SK-N-SH treated with all-trans-retinoic acid at 6 μM for 48 hours (cell line): ENCODE measurements around the gene NFAT5.
"Not testable (repeated sequence)": the region's sequence is repeated elsewhere in the genome, so short reads cannot be mapped to it uniquely, and the experiment has no call there.

ENCODE experiments used
- ATAC-seq: fragments of 200-7000 bp; cut with Tn5 transposase; 3 replicates; pipeline ENCODE4 v1.9.1; 2020; ENCODE audit warnings: mild to moderate bottlenecking, moderate library complexity
- ARNTL ChIP-seq: fragments of 450-650 bp; formaldehyde crosslinking; IDR thresholded peaks from 2 replicates; pipeline ENCODE4 v1.5.0; 2020; ENCODE audit warnings: low read depth, mild to moderate bottlenecking, moderate library complexity, borderline replicate concordance
- BACH2 ChIP-seq: fragments of 250-450 bp; sonication (Bioruptor Pico); IDR thresholded peaks from 2 replicates; pipeline ENCODE4 v1.9.0; 2021; ENCODE audit warnings: mild to moderate bottlenecking, borderline replicate concordance
- CREB5 ChIP-seq: fragments of 250-450 bp; sonication (Bioruptor Pico); IDR thresholded peaks from 2 replicates; pipeline ENCODE4 v1.5.1; 2020; ENCODE audit warnings: low read depth, mild to moderate bottlenecking, moderate library complexity
- CSDC2 ChIP-seq: fragments of 250-450 bp; sonication (Bioruptor Pico); IDR thresholded peaks from 2 replicates; pipeline ENCODE4 v1.5.0; 2020; ENCODE audit warnings: mild to moderate bottlenecking, moderate library complexity
- CSRNP3 ChIP-seq: fragments of 250-450 bp; sonication (Bioruptor Pico); IDR thresholded peaks from 2 replicates; pipeline ENCODE4 v1.5.1; 2021; ENCODE audit warnings: mild to moderate bottlenecking, moderate library complexity
- ESRRG ChIP-seq: fragments of 250-450 bp; sonication (Bioruptor Pico); IDR thresholded peaks from 2 replicates; pipeline ENCODE4 v1.6.1; 2021; ENCODE audit warnings: mild to moderate bottlenecking
- GLIS3 ChIP-seq: fragments of 250-450 bp; sonication (Bioruptor Pico); IDR thresholded peaks from 2 replicates; pipeline ENCODE4 v1.5.0; 2020; ENCODE audit warnings: mild to moderate bottlenecking, moderate library complexity
- ISL1 ChIP-seq: fragments of 250-450 bp; sonication (Bioruptor Pico); IDR thresholded peaks from 2 replicates; pipeline ENCODE4 v2.1.2; 2022; ENCODE audit warnings: mild to moderate bottlenecking, moderate library complexity
- OSR1 ChIP-seq: fragments of 250-450 bp; sonication (Bioruptor Pico); IDR thresholded peaks from 2 replicates; pipeline ENCODE4 v1.8.0; 2022; ENCODE audit warnings: moderate library complexity, mild to moderate bottlenecking, inconsistent platforms
- PATZ1 ChIP-seq: fragments of 250-450 bp; sonication (Bioruptor Pico); IDR thresholded peaks from 2 replicates; pipeline ENCODE4 v1.8.0; 2020; ENCODE audit warnings: mild to moderate bottlenecking, moderate library complexity, borderline replicate concordance
- POU6F1 ChIP-seq: fragments of 250-450 bp; sonication (Bioruptor Pico); IDR thresholded peaks from 2 replicates; pipeline ENCODE4 v1.8.0; 2021; ENCODE audit warnings: low read depth, mild to moderate bottlenecking, moderate library complexity, borderline replicate concordance
- PPARA ChIP-seq: fragments of 250-450 bp; sonication (Bioruptor Pico); IDR thresholded peaks from 2 replicates; pipeline ENCODE4 v1.5.0; 2020; ENCODE audit warnings: mild to moderate bottlenecking, borderline replicate concordance
- RARB ChIP-seq: fragments of 250-450 bp; sonication (Bioruptor Pico); IDR thresholded peaks from 2 replicates; pipeline ENCODE4 v1.8.0; 2021; ENCODE audit warnings: mild to moderate bottlenecking, moderate library complexity
- SNAI2 ChIP-seq: fragments of 250-450 bp; sonication (Bioruptor Pico); IDR thresholded peaks from 2 replicates; pipeline ENCODE4 v1.5.0; 2020; ENCODE audit warnings: mild to moderate bottlenecking, moderate library complexity
- TCF4 ChIP-seq: fragments of 250-450 bp; sonication (Bioruptor Pico); IDR thresholded peaks from 2 replicates; pipeline ENCODE4 v1.8.0; 2021; ENCODE audit warnings: mild to moderate bottlenecking, moderate library complexity, borderline replicate concordance
- TOX ChIP-seq: fragments of 250-450 bp; sonication (Bioruptor Pico); IDR thresholded peaks from 2 replicates; pipeline ENCODE4 v1.8.0; 2021; ENCODE audit warnings: mild to moderate bottlenecking, moderate library complexity, borderline replicate concordance
- TSHZ2 ChIP-seq: fragments of 250-450 bp; sonication (Bioruptor Pico); IDR thresholded peaks from 2 replicates; pipeline ENCODE4 v1.5.0; 2020; ENCODE audit warnings: mild to moderate bottlenecking, moderate library complexity
- ZC3H10 ChIP-seq: fragments of 250-450 bp; sonication (Bioruptor Pico); IDR thresholded peaks from 2 replicates; pipeline ENCODE4 v1.5.1; 2021; ENCODE audit warnings: mild to moderate bottlenecking, moderate library complexity
- ZFP3 ChIP-seq: fragments of 250-450 bp; sonication (Bioruptor Pico); IDR thresholded peaks from 2 replicates; pipeline ENCODE4 v1.5.0; 2020; ENCODE audit warnings: mild to moderate bottlenecking, moderate library complexity
- ZNF565 ChIP-seq: fragments of 450-650 bp; formaldehyde crosslinking; conservative IDR thresholded peaks from 2 replicates; pipeline ENCODE4 v1.5.0; 2020; ENCODE audit warnings: low read depth, mild to moderate bottlenecking, moderate library complexity
- ZNF70 ChIP-seq: fragments of 450-650 bp; formaldehyde crosslinking; IDR thresholded peaks from 2 replicates; pipeline ENCODE4 v1.5.0; 2020; ENCODE audit warnings: mild to moderate bottlenecking, moderate library complexity
- ZNF8 ChIP-seq: fragments of 450-650 bp; formaldehyde crosslinking; IDR thresholded peaks from 2 replicates; pipeline ENCODE4 v1.5.0; 2020; ENCODE audit warnings: mild to moderate bottlenecking, moderate library complexity

NFAT5 gene

GRCh38 chr16:69566981-69567680, 1.4 kb downstream of the NFAT5 start:
- peak; percentile 28 for ATAC-seq
- TF ChIP-seq PPARA (CRISPR knock-in tag) = no peak
- no peak for TF ChIP-seq ISL1
- TF ChIP-seq ZNF8 (CRISPR knock-in tag) = no peak
- TF ChIP-seq BACH2 = no peak

- TF ChIP-seq SNAI2 (CRISPR knock-in tag) (no peak), ARNTL (CRISPR knock-in tag) (no peak), ZFP3 (CRISPR knock-in tag) (no peak), PPARA (CRISPR knock-in tag) (no peak), TSHZ2 (CRISPR knock-in tag) (no peak), POU6F1 (CRISPR knock-in tag) (no peak), OSR1 (CRISPR knock-in tag) (no peak), ESRRG (no peak), ISL1 (no peak), TCF4 (no peak)
Measured at GRCh38 chr16:69568676-69569075, 2.9 kb downstream of the NFAT5 start.

GRCh38 chr16:69578771-69579170, 13.0 kb downstream of the NFAT5 start:
- ATAC-seq = not testable (repeated sequence)

More at GRCh38 chr16:69568676-69569075, 2.9 kb downstream of the NFAT5 start:
- no peak for ATAC-seq

GRCh38 chr16:69579783-69580481, 14.2 kb downstream of the NFAT5 start:
- ATAC-seq = no peak
- TF ChIP-seq ZNF565 (no peak), ZFP3 (CRISPR knock-in tag) (no peak), SNAI2 (CRISPR knock-in tag) (no peak), ZC3H10 (no peak), ISL1 (no peak), ZNF8 (CRISPR knock-in tag) (no peak), CSDC2 (no peak), BACH2 (no peak), PPARA (CRISPR knock-in tag) (no peak), GLIS3 (no peak), CREB5 (CRISPR knock-in tag) (no peak), RARB (no peak), ZNF70 (CRISPR knock-in tag) (no peak), TOX (no peak), TCF4 (no peak), PATZ1 (CRISPR knock-in tag) (no peak), CSRNP3 (no peak), POU6F1 (CRISPR knock-in tag) (no peak), ESRRG (no peak)
